HepG2 (cell line): ENCODE measurements around the gene BIRC5. TPM values are rescaled to one million over a fixed set of nuclear protein-coding genes. Genes with fewer than 3 reads are reported as not detected.

Experiments
- ARID4A ChIP-seq: sonication (generic); formaldehyde crosslinking; IDR thresholded peaks from 2 replicates; pipeline ENCODE4 v1.5.0; 2020; ENCODE audit warnings: mild to moderate bottlenecking, missing genetic modification reagents, borderline replicate concordance
- CAMTA2 ChIP-seq: sonication (generic); formaldehyde crosslinking; IDR thresholded peaks from 2 replicates; pipeline ENCODE4 v1.4.0; 2020; ENCODE audit warnings: mild to moderate bottlenecking, missing genetic modification reagents, borderline replicate concordance
- CREM ChIP-seq, 2 experiments: sonication (generic) in 1 of 2; formaldehyde crosslinking in 1 of 2; IDR thresholded peaks; 2 replicates each; pipeline versions ENCODE4 v1.4.0 to v1.6.1; 2016 to 2020; ENCODE audit warnings: antibody characterized with exemption in 1 of 2, mild to moderate bottlenecking in 1 of 2, missing genetic modification reagents in 1 of 2
- FIP1L1 ChIP-seq: fragments of 200-400 bp; formaldehyde crosslinking; IDR thresholded peaks from 2 replicates; pipeline ENCODE4 v1.6.1; 2018; ENCODE audit warnings: low read depth, mild to moderate bottlenecking, low read length, moderate library complexity, borderline replicate concordance; ENCODE audit not compliant: insufficient read depth
- GTF2F1 ChIP-seq: fragments of 150-350 bp; IDR thresholded peaks from 2 replicates; pipeline ENCODE4 v1.6.1; 2014; ENCODE audit warnings: low read length
- HMG20B ChIP-seq: conservative IDR thresholded peaks from 2 replicates; pipeline ENCODE4 v1.6.1; 2016; ENCODE audit warnings: missing genetic modification reagents, missing compliant biosample characterization
- HNF1A ChIP-seq, 2 experiments: sonication (generic) in 1 of 2; formaldehyde crosslinking in 1 of 2; IDR thresholded peaks; 2 replicates each; pipeline versions ENCODE4 v1.4.0 to v1.6.1; 2016 to 2020; ENCODE audit warnings: borderline replicate concordance in 1 of 2, low read depth in 1 of 2, mild to moderate bottlenecking in 1 of 2, missing genetic modification reagents in 1 of 2
- HNRNPLL ChIP-seq: fragments of 200-400 bp; formaldehyde crosslinking; IDR thresholded peaks from 2 replicates; pipeline ENCODE4 v1.6.1; 2017; ENCODE audit warnings: mild to moderate bottlenecking, low read depth, low read length; ENCODE audit not compliant: poor library complexity, severe bottlenecking
- MTERF4 ChIP-seq: sonication (generic); formaldehyde crosslinking; IDR thresholded peaks from 2 replicates; pipeline ENCODE4 v1.8.0; 2023; ENCODE audit warnings: mild to moderate bottlenecking, missing genetic modification reagents
- MXD4 ChIP-seq: IDR thresholded peaks from 2 replicates; pipeline ENCODE4 v1.6.1; 2016; ENCODE audit warnings: mild to moderate bottlenecking, missing biosample characterization, missing genetic modification reagents
- PAWR ChIP-seq: sonication (generic); formaldehyde crosslinking; IDR thresholded peaks from 2 replicates; pipeline ENCODE4 v1.4.0; 2020; ENCODE audit warnings: missing genetic modification reagents, mild to moderate bottlenecking, borderline replicate concordance
- PHB2 ChIP-seq: fragments of 450-650 bp; IDR thresholded peaks from 2 replicates; pipeline ENCODE4 v1.6.1; 2018; ENCODE audit not compliant: partially characterized antibody
- RBFOX2 ChIP-seq: fragments of 200-400 bp; formaldehyde crosslinking; IDR thresholded peaks from 2 replicates; pipeline ENCODE4 v1.6.1; 2017; ENCODE audit warnings: low read depth, mild to moderate bottlenecking, low read length
- RFXAP ChIP-seq: sonication (generic); formaldehyde crosslinking; IDR thresholded peaks from 2 replicates; pipeline ENCODE4 v1.4.0; 2020; ENCODE audit warnings: missing genetic modification reagents, borderline replicate concordance
- TAF1 ChIP-seq: sonication (generic); formaldehyde crosslinking; IDR thresholded peaks from 2 replicates; pipeline ENCODE4 v1.4.0; 2020; ENCODE audit warnings: missing genetic modification reagents
- TBX3 ChIP-seq: fragments of 450-650 bp; IDR thresholded peaks from 2 replicates; pipeline ENCODE4 v1.6.1; 2017; ENCODE audit warnings: antibody characterized with exemption, mild to moderate bottlenecking, inconsistent platforms, borderline replicate concordance
- ZFP41 ChIP-seq: sonication (generic); formaldehyde crosslinking; IDR thresholded peaks from 2 replicates; pipeline ENCODE4 v1.4.0; 2020; ENCODE audit warnings: mild to moderate bottlenecking, missing genetic modification reagents, borderline replicate concordance
- ZNF230 ChIP-seq: sonication (generic); formaldehyde crosslinking; IDR thresholded peaks from 2 replicates; pipeline ENCODE4 v1.4.0; 2020; ENCODE audit warnings: mild to moderate bottlenecking, missing genetic modification reagents
- ZNF354B ChIP-seq: sonication (generic); formaldehyde crosslinking; IDR thresholded peaks from 2 replicates; pipeline ENCODE4 v1.8.0; 2022; ENCODE audit warnings: mild to moderate bottlenecking, missing genetic modification reagents
- polyA plus RNA-seq, 8 experiments: library from polyadenylated mRNA; depleted of rRNA in 3 of 8; stranded (reverse) in 7 of 8; unstranded in 1 of 8; fragments of >200 nt; fragmentation: Illumina TruSeq in 4 of 8; extraction: Trizol in 4 of 8; gene quantifications; 2 replicates each; pipeline versions ENCODE4 v1.2.1 to v1.2.3, GENCODE V29; 2011 to 2016; ENCODE audit warnings: low read depth in 4 of 8, missing spikeins in 1 of 8, mixed read lengths in 1 of 8; ENCODE audit not compliant: insufficient read depth in 1 of 8
- total RNA-seq, 5 experiments: library from RNA; depleted of rRNA; stranded (reverse); fragments of >200 nt; fragmentation: Illumina TruSeq; extraction: Trizol; gene quantifications; 2 replicates each; pipeline ENCODE4 v1.2.3, GENCODE V29; 2016; ENCODE audit warnings: low read depth in 1 of 5

BIRC5 gene
- total and polyA plus RNA-seq, 2 of the 13 experiments (the other 11 are each of a cell fraction or from before 2014, with no cell fraction given): 30.3 to 135 TPM

GRCh38 chr17:78253946-78254672 lies 40.1 kb downstream of the BIRC5 start (continued):
- TF ChIP-seq RFXAP (peak; percentile 44), HMG20B (CRISPR knock-in tag) (no peak), TBX3 (no peak), HNF1A (IDR thresholded peaks at IDR 0.05; ENCODE audit: low read depth) (no peak), HNF1A (CRISPR knock-in tag; IDR thresholded peaks at IDR 0.05; ENCODE audit: borderline replicate concordance) (peak; percentile 63), TAF1 (CRISPR knock-in tag) (peak; percentile 89), GTF2F1 (no peak), PAWR (CRISPR knock-in tag) (no peak), CREM (IDR thresholded peaks at IDR 0.05) (peak; percentile 89), CREM (CRISPR knock-in tag; IDR thresholded peaks at IDR 0.05) (no peak), ARID4A (CRISPR knock-in tag) (peak; percentile 90), ZNF230 (CRISPR knock-in tag) (peak; percentile 71; the same call in 1 of the 2 replicates), MTERF4 (CRISPR knock-in tag) (peak; percentile 94), CAMTA2 (CRISPR knock-in tag) (peak; percentile 98; the same call in 1 of the 2 replicates), MXD4 (peak; percentile 93), ZFP41 (CRISPR knock-in tag) (peak; percentile 74; the same call in 1 of the 2 replicates), FIP1L1 (no peak), PHB2 (no peak), RBFOX2 (peak; percentile 95), ZNF354B (0 out of 2 replicates have a peak, but pooled peaks have one; percentile 47), HNRNPLL (peak; percentile 56)
